ENCODE data around the gene GRIN2A. TPM values are rescaled to one million over a fixed set of nuclear protein-coding genes. Genes with fewer than 3 reads are reported as not detected.

The GRIN2A gene
- total RNA-seq, 4 donors from 2014 or later: 0.13 to 1.2 (median 0.30) TPM

DNA sequence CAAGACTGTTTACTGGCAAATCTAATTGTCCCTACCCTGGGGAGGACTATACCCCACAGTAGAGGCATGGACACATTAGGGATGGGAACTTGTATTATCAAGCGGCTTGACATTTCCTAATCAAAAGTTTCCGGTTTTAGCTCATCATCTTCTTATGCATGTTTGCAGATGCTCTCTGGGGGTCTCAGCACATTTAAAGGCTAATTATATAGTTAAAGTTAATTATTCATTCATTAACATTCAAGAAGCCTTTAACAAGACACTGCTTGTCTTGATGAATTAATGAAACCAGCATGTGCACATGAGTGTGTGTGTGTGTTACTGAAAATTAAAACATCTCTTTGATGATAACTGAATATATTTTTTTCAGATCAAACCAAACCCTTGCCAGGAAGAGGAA, 377.1 kb downstream of the GRIN2A start:
- TF ChIP-seq, protein P1, sequence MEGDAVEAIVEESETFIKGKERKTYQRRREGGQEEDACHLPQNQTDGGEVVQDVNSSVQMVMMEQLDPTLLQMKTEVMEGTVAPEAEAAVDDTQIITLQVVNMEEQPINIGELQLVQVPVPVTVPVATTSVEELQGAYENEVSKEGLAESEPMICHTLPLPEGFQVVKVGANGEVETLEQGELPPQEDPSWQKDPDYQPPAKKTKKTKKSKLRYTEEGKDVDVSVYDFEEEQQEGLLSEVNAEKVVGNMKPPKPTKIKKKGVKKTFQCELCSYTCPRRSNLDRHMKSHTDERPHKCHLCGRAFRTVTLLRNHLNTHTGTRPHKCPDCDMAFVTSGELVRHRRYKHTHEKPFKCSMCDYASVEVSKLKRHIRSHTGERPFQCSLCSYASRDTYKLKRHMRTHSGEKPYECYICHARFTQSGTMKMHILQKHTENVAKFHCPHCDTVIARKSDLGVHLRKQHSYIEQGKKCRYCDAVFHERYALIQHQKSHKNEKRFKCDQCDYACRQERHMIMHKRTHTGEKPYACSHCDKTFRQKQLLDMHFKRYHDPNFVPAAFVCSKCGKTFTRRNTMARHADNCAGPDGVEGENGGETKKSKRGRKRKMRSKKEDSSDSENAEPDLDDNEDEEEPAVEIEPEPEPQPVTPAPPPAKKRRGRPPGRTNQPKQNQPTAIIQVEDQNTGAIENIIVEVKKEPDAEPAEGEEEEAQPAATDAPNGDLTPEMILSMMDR (IDR thresholded peaks at IDR 0.05): no peak
- no peak for ATAC-seq (ENCODE audit: low FRiP score)

DNA sequence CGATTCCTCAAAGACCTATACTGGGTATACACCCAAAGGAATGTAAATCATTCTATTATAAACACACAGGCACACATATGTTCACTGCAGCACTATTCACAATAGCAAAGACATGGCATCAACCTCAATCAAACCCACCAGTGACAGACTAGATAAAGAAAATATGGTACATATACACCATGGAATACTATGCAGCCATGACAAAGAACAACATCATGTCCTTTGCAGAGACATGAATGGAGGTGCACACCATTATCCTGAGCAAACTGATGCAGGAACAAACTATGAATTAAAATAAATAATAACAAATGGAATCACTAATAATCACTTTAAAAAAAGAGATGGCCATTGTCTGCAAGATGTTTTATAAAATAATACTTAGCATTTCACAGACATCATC, 380.1 kb downstream of the GRIN2A start:
- TF ChIP-seq, protein P1 (IDR thresholded peaks at IDR 0.05): no peak
- no peak for ATAC-seq (ENCODE audit: low FRiP score)
- no peak for DNase-seq (ENCODE audit: low spot score)

More for the DNA sequence above, 377.1 kb downstream of the GRIN2A start:
- DNase-seq (ENCODE audit: low spot score): no peak

DNA sequence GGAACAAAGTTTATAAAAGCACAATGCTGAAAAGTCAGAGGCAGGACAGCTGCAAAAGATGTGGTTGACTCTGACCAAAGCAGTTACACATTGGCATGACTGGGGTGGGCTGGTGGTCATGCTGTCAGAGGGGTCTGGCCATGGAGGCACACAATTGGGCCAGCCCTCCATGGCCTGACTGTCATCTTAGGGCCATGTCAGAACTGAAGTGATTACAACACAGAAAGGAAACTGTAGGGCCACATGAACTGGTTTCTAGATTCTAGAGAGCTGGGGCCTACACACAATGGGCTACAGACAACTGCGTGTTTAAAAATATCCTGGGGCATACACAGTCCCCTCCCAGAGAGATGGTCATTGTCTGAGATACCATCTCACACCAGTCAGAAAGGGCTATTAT, 380.6 kb downstream of the GRIN2A start:
- TF ChIP-seq, protein P1 (IDR thresholded peaks at IDR 0.05): no peak
- no peak for ATAC-seq (ENCODE audit: low FRiP score)
- DNase-seq (ENCODE audit: low spot score): no peak

DNA sequence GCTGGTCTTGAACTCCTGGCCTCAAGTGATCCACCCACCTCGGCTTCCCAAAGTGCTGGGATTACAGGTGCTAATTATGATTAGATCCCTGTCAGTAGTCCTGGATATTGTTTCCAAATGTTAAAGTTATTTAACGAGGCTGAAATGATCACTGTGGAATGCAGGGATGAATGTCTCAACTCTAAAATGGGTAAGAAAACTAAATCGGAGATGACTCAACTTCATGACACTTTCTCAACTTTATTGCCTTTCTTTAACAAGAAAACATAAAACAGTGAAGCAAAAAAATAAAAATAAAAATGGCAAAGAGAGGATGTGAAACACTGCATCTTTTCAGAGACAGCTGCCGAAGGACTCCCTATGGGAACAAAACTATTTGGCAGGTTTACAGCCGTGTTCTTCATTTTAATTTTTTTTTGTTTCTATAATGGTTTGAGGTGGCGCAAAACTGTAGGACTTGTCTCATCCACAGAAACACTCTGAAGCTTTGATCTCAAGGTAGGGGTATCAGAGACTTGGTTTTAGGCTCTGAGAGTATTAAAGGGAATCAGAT, 382.0 kb downstream of the GRIN2A start:
- TF ChIP-seq, protein P1 (IDR thresholded peaks at IDR 0.05): no peak
- DNase-seq (ENCODE audit: low spot score): no peak
- ATAC-seq (ENCODE audit: low FRiP score): no peak

DNA sequence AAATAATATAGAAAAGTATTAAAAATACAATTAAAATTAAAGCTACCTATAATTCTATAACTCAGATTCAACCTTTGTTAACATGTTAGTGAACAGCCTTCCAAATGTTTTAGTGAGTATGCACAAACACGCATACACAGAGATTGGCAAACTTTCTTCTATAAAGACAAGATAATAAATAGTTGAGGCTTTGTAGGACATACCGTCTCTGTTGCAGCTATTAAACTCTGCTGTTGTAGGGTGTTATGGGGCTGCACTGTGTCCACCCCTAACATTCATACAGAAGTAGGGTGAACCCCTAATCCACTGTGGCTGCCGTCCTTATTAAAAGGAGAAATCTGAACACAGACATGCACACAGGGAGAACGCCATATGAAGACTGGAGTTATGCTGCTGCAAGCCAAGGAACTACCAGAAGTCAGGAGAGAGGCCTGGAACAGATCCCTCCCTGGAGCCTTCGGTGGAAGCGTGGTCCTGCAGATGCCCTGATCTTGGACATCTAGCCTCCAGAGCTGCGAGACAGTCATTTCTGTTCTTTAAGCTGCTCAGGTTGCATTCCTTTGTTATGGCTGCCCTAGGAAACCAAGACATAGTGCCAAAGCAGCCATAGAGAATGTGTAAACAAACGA, 383.2 kb downstream of the GRIN2A start:
- ATAC-seq (ENCODE audit: low FRiP score) (no peak), DNase-seq (ENCODE audit: low spot score) (no peak)
- TF ChIP-seq, protein P1 (IDR thresholded peaks at IDR 0.05): no peak

DNA sequence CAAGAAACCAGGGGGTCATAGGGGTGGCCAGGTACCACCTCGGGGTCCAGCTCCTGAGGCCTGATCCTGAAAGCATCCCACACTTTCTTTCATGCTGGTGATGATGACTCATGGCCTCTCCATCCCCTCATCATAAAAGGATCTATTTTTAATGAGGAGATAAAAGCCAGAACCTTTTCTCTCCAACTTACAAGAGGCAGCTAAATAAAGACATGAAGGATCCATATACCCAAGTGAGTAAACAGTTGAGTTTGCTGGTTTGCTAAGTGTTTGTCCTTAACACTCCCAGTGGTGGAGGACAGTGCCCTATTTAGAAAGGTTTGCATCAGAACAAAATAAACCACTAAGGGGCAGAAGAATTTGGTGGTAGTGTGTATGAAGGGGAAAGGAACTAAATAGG, 383.8 kb downstream of the GRIN2A start:
- DNase-seq (ENCODE audit: low spot score) (no peak), ATAC-seq (ENCODE audit: low FRiP score) (no peak)
- TF ChIP-seq, protein P1 (IDR thresholded peaks at IDR 0.05): no peak

DNA sequence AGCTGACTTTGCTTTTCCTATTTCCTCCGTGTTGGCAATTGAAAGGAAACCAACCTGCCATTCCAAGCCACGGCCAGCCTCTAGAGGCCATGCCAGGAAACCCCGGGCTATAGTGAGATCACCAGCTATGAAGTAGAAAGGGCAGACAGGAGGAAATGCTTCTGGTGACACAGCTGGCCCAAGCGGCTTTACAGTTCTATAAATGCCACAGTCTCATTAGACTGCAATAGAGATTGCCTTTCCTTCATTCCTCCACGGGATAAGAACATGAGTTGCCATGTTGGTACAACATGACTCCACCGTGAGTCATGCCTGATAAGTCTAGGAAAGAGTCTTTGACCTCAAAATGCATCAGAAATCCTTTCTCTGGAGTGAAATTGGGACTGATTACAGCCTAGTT, 384.9 kb downstream of the GRIN2A start:
- TF ChIP-seq, protein P1 (IDR thresholded peaks at IDR 0.05): no peak
- DNase-seq (ENCODE audit: low spot score) (no peak), ATAC-seq (ENCODE audit: low FRiP score) (peak; percentile 76)

Measured in omental fat pad (tissue), 4 donors.